Measurements from ENCODE around the gene MIPEP. TPM values are rescaled to one million over a fixed set of nuclear protein-coding genes. Genes with fewer than 3 reads are reported as not detected.

Gene MIPEP
- total RNA-seq, 4 donors from 2014 or later = 5.2 to 20.1 (median 17.8) TPM

GRCh38 chr13:23811366-23812062 lies 77.7 kb downstream of the MIPEP start:
- TF ChIP-seq EP300 (IDR thresholded peaks at IDR 0.05; ENCODE audit: low read depth) (no peak), POLR2AphosphoS5 (IDR thresholded peaks at IDR 0.05) (no peak), POLR2A (IDR thresholded peaks at IDR 0.05) (no peak), CTCF (IDR thresholded peaks at IDR 0.05) (no peak)
- H3K9me3 ChIP-seq = no peaks in the 10 kb centered on the region
- in situ Hi-C loops (cut with MboI; ENCODE audit: low pct_ligation_motif_present in 1 of 4, low pct_unique_long_range_greater_than_20kb in 1 of 4, low sequenced_read_pairs in 3 of 4) = no loop called here
- H3K4me1 ChIP-seq = no peaks in the 10 kb centered on the region
- no peak overlapping the region for H3K27ac ChIP-seq
- intact Hi-C loops (cut with DNase I; ENCODE audit: low total_unique reads) = no loop called here
- 80% methylated on average over 1 to 3 of the region's 3 CpGs for WGBS, 2 donors (ENCODE audit: low coverage in 1 of 2)
- no peak for DNase-seq
- H3K36me3 ChIP-seq = no peaks in the 10 kb centered on the region
- no peaks in the 10 kb centered on the region for H3K27me3 ChIP-seq
- H3K4me3 ChIP-seq = no peak overlapping the region

- H3K36me3 ChIP-seq = no peaks in the 10 kb centered on the region
- TF ChIP-seq POLR2A (IDR thresholded peaks at IDR 0.05) = no peak
- no peak for TF ChIP-seq EP300 (IDR thresholded peaks at IDR 0.05; ENCODE audit: low read depth)
- no peak for TF ChIP-seq POLR2AphosphoS5 (IDR thresholded peaks at IDR 0.05)
- TF ChIP-seq CTCF (IDR thresholded peaks at IDR 0.05) = no peak
- H3K27me3 ChIP-seq = no peaks in the 10 kb centered on the region
- in situ Hi-C loops (cut with MboI; ENCODE audit: low pct_ligation_motif_present in 1 of 4, low pct_unique_long_range_greater_than_20kb in 1 of 4, low sequenced_read_pairs in 3 of 4) = no loop called here
- no peaks in the 10 kb centered on the region for H3K4me1 ChIP-seq
- no peak for DNase-seq
- no peak overlapping the region for H3K27ac ChIP-seq
- no peaks in the 10 kb centered on the region for H3K9me3 ChIP-seq
- intact Hi-C loops (cut with DNase I; ENCODE audit: low total_unique reads) = no loop called here
- 67 to 73% methylated on average over 7 of the region's 7 CpGs for whole genome bisulfite sequencing, 2 donors (ENCODE audit: low coverage in 1 of 2)
- no peak overlapping the region for H3K4me3 ChIP-seq
Measured at GRCh38 chr13:23810685-23811240, 78.4 kb downstream of the MIPEP start.

- Histone ChIP-seq H3K27ac (no peak overlapping the region), H3K9me3 (no peaks in the 10 kb centered on the region), H3K36me3 (peaks cover 0 to 5% (median 0%) of the 10 kb centered on the region in 4 donors), H3K27me3 (no peaks in the 10 kb centered on the region), H3K4me1 (no peaks in the 10 kb centered on the region), H3K4me3 (no peak overlapping the region)
- in situ Hi-C loops (cut with MboI; ENCODE audit: low pct_ligation_motif_present in 1 of 4, low pct_unique_long_range_greater_than_20kb in 1 of 4, low sequenced_read_pairs in 3 of 4) (no loop called here), intact Hi-C loops (cut with DNase I; ENCODE audit: low total_unique reads) (no loop called here)
- TF ChIP-seq EP300 (IDR thresholded peaks at IDR 0.05; ENCODE audit: low read depth) (no peak), POLR2AphosphoS5 (IDR thresholded peaks at IDR 0.05) (no peak), POLR2A (IDR thresholded peaks at IDR 0.05) (no peak), CTCF (IDR thresholded peaks at IDR 0.05) (no peak)
- no peak for DNase-seq
- WGBS, 2 donors (ENCODE audit: low coverage in 1 of 2) = 85 to 94% methylated on average over 1 of the region's 1 CpG
Measured at GRCh38 chr13:23808803-23809202, 80.4 kb downstream of the MIPEP start.

GRCh38 chr13:23806874-23807526 lies 82.2 kb downstream of the MIPEP start:
- Histone ChIP-seq H3K36me3 (peaks cover 0 to 8% (median 0%) of the 10 kb centered on the region in 4 donors), H3K27ac (no peak overlapping the region), H3K27me3 (no peaks in the 10 kb centered on the region), H3K9me3 (no peaks in the 10 kb centered on the region), H3K4me3 (no peak overlapping the region), H3K4me1 (no peaks in the 10 kb centered on the region)
- intact Hi-C loops (cut with DNase I; ENCODE audit: low total_unique reads) (no loop called here), in situ Hi-C loops (cut with MboI; ENCODE audit: low pct_ligation_motif_present in 1 of 4, low pct_unique_long_range_greater_than_20kb in 1 of 4, low sequenced_read_pairs in 3 of 4) (no loop called here)
- no peak for TF ChIP-seq POLR2AphosphoS5 (IDR thresholded peaks at IDR 0.05)
- no peak for DNase-seq
- 50 to 68% methylated on average over 4 of the region's 4 CpGs for WGBS, 2 donors (ENCODE audit: low coverage in 1 of 2)

All from transverse colon (tissue), 4 donors.